Lung (tissue), 12 donors: Measurements from ENCODE around the gene NRG2. TPM values are rescaled to one million over a fixed set of nuclear protein-coding genes. Genes with fewer than 3 reads are reported as not detected.
A peak's percentile ranks its signal among the peaks of the same experiment; 100 is the strongest.

ENCODE experiments used
- ATAC-seq: fragments of 200-7000 bp; cut with Tn5 transposase; one replicate; pipeline ENCODE4 v1.9.1; 2020; ENCODE audit warnings: moderate number of reproducible peaks; ENCODE audit not compliant: insufficient read depth, low FRiP score
- DNase-seq, 3 donors: peaks; one replicate each; pipeline ENCODE4 v3.0.0-alpha.2; 2013 to 2017
- H3K27ac ChIP-seq, 2 donors: one replicate each; pipeline ENCODE4 v1.5.1; 2013; ENCODE audit warnings: mild to moderate bottlenecking in 2 of 2, moderate library complexity in 2 of 2, control low read depth in 1 of 2, inconsistent platforms in 1 of 2, low read depth in 1 of 2, low read length in 1 of 2
- H3K27me3 ChIP-seq, 3 donors: one replicate each; pipeline ENCODE4 v1.5.1; 2013; ENCODE audit warnings: low read length in 2 of 3; ENCODE audit not compliant: control insufficient read depth in 3 of 3, insufficient read depth in 3 of 3
- H3K36me3 ChIP-seq, 4 donors: one replicate each; pipeline ENCODE4 v1.5.1; 2013; ENCODE audit warnings: low read length in 4 of 4, mild to moderate bottlenecking in 1 of 4, moderate library complexity in 1 of 4; ENCODE audit not compliant: control insufficient read depth in 4 of 4, insufficient read depth in 4 of 4
- H3K4me1 ChIP-seq, 5 donors: one replicate each; pipeline ENCODE4 v1.5.1; 2013; ENCODE audit warnings: low read length in 5 of 5, mild to moderate bottlenecking in 2 of 5, moderate library complexity in 1 of 5; ENCODE audit not compliant: control insufficient read depth in 5 of 5, insufficient read depth in 5 of 5
- H3K4me3 ChIP-seq: one replicate; pipeline ENCODE4 v1.5.1; 2013; ENCODE audit warnings: mild to moderate bottlenecking, control low read depth, moderate library complexity
- H3K9ac ChIP-seq, 2 donors: one replicate each; pipeline ENCODE4 v1.5.1; 2013; ENCODE audit warnings: low read length in 2 of 2, control low read depth in 1 of 2; ENCODE audit not compliant: insufficient read depth in 1 of 2
- H3K9me3 ChIP-seq, 4 donors: one replicate each; pipeline ENCODE4 v1.5.1; 2013; ENCODE audit warnings: low read length in 3 of 4, mild to moderate bottlenecking in 1 of 4, moderate library complexity in 1 of 4; ENCODE audit not compliant: control insufficient read depth in 4 of 4, insufficient read depth in 3 of 4
- WGBS, 2 donors: extraction: QIAGEN DNeasy Blood & Tissue Kit; methylation state at CpG; one replicate each; pipeline ENCODE4 v1.1.7; 2013; 5-methylcytosine and 5-hydroxymethylcytosine counted together
- polyA plus RNA-seq, 2 donors: library from polyadenylated mRNA; stranded (reverse); fragments of 200-250 nt; gene quantifications; one replicate each; pipeline ENCODE4 v1.2.1, GENCODE V29; 2013
- total RNA-seq, 2 donors: library from RNA; depleted of rRNA in 1 of 2; stranded (reverse); fragments of >200 nt in 1 of 2; gene quantifications; one replicate each; pipeline ENCODE4 v1.2.1, GENCODE V29; 2014 to 2021
- TF ChIP-seq, protein P1 (sequence below): IDR thresholded peaks from 2 replicates; pipeline ENCODE4 v1.5.1; 2012; ENCODE audit warnings: mild to moderate bottlenecking; ENCODE audit errors: control extremely low read depth, extremely low read depth
- donor health status: control.
- donor health status: control.
- donor health status: Bipolar disorder and iron deficiency.
- donor health status: healthy.
- donor health status: DM: yes; HTN: yes; CAD: no.

The NRG2 gene
- total and polyA plus RNA-seq, 4 donors, result 0.41 to 3.0 (median 1.0) TPM

DNA sequence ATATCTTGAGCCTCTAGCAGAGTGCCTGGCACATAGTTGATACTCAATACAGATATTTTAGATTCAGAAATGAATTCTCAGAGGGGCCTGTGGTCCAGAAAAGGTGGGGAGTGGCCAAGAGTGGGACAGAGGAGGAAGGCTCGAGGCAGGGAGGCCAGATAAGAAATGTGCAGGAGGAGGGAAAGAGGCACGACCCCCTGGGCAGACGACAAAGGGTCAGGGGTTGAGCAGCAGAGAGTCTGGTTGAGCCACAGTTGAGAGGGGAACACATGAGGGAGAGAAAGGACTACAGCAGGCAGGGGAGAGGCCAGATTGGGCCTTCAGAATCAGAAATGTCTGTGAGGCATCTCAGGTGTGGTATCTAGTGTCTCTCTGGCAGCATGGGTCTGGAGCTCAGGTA, 158.4 kb downstream of the NRG2 start:
- no peak for DNase-seq
- no peak overlapping the region for H3K4me3 ChIP-seq
- peaks cover 0 to 53% (median 12%) of the 10 kb centered on the region in 5 donors for H3K4me1 ChIP-seq
- 80 to 93% methylated on average over 3 of the region's 3 CpGs for WGBS, 2 donors
- TF ChIP-seq, protein P1, sequence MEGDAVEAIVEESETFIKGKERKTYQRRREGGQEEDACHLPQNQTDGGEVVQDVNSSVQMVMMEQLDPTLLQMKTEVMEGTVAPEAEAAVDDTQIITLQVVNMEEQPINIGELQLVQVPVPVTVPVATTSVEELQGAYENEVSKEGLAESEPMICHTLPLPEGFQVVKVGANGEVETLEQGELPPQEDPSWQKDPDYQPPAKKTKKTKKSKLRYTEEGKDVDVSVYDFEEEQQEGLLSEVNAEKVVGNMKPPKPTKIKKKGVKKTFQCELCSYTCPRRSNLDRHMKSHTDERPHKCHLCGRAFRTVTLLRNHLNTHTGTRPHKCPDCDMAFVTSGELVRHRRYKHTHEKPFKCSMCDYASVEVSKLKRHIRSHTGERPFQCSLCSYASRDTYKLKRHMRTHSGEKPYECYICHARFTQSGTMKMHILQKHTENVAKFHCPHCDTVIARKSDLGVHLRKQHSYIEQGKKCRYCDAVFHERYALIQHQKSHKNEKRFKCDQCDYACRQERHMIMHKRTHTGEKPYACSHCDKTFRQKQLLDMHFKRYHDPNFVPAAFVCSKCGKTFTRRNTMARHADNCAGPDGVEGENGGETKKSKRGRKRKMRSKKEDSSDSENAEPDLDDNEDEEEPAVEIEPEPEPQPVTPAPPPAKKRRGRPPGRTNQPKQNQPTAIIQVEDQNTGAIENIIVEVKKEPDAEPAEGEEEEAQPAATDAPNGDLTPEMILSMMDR, result no peak
- peaks cover 0 to 1% (median 0%) of the 10 kb centered on the region in 4 donors for H3K9me3 ChIP-seq
- H3K9ac ChIP-seq, result no peak overlapping the region
- H3K27me3 ChIP-seq, result no peaks in the 10 kb centered on the region
- H3K36me3 ChIP-seq, result peaks cover 0 to 15% (median 0%) of the 10 kb centered on the region in 4 donors
- no peak for ATAC-seq
- H3K27ac ChIP-seq, result no peak overlapping the region

DNA sequence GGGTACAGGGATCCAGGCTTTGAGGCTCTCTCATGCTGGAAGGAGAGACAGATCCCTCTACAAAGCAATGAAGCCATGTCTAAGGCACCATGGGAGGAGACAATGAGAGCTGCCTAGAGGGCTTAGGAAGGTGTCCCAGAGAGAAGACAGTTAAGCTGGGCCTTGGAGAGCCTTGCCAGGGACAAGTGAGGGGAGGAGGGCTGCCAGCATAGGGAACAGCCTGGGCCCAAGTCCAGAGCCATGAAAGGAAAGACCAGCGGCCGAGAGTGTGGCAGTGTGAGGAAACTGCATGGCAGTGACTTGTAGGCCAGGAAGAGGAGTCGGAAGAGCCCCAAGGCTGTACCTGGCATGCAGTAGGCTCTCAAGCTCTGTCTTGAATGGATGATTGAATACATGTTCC, 159.0 kb downstream of the NRG2 start:
- H3K36me3 ChIP-seq, result peaks cover 0 to 19% (median 0%) of the 10 kb centered on the region in 4 donors
- WGBS, 2 donors, result 76 to 88% methylated on average over 3 of the region's 3 CpGs
- no peaks in the 10 kb centered on the region for H3K27me3 ChIP-seq
- H3K27ac ChIP-seq, result no peak overlapping the region
- DNase-seq (no peak), ATAC-seq (no peak)
- peaks cover 0 to 59% (median 18%) of the 10 kb centered on the region in 5 donors for H3K4me1 ChIP-seq
- peaks cover 0 to 1% (median 0%) of the 10 kb centered on the region in 4 donors for H3K9me3 ChIP-seq
- no peak overlapping the region for H3K9ac ChIP-seq
- no peak overlapping the region for H3K4me3 ChIP-seq
- TF ChIP-seq, protein P1, result no peak

DNA sequence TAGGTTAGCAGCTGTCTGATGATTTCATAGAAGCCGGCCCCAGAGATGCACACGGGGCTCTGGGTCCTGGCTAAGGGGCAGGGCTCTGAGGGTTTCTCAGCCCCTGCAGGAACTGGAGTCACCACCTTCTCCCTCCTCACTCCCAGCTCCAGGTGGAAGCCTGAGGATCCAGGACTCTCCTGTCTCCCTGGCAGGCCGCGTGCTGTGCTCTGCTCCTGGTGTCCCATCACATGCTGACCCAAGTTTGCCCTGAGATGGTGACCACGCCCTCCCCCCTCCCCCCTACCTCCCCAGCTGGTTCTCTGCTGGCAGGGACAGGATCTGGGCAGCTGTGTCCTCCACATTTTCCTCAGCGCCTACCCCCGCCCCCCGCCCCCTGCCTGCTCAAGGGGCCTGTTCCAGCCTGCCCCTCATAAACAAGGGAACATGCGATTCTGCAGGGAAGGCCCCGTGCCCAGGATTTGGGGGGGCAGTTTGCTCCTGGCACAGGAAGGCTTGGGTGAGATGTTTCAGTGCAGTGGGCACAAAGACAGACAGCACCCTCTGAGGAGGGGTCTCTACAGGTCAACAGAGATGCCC, 160.0 kb downstream of the NRG2 start:
- no peak overlapping the region for H3K9ac ChIP-seq
- H3K36me3 ChIP-seq, result peaks cover 0 to 23% (median 1%) of the 10 kb centered on the region in 4 donors
- ATAC-seq, result no peak
- H3K4me3 ChIP-seq, result no peak overlapping the region
- 73 to 79% methylated on average over 8 to 10 of the region's 10 CpGs for WGBS, 2 donors
- peaks cover 0 to 1% (median 0%) of the 10 kb centered on the region in 4 donors for H3K9me3 ChIP-seq
- H3K4me1 ChIP-seq, result peaks cover 0 to 64% (median 23%) of the 10 kb centered on the region in 5 donors
- TF ChIP-seq, protein P1, result no peak
- H3K27me3 ChIP-seq, result no peaks in the 10 kb centered on the region
- DNase-seq, result peak; percentile 71 to 83 (median 76)
- no peak overlapping the region for H3K27ac ChIP-seq
